Middle frontal gyrus (tissue), 1 donor: Measurements from ENCODE around the gene EPHA4.

Experiments used
- DNase-seq: peaks from one replicate; pipeline ENCODE4 v3.0.0-alpha.2; 2015; ENCODE audit warnings: low spot score; ENCODE audit errors: extremely low spot score

Gene EPHA4

DNA sequence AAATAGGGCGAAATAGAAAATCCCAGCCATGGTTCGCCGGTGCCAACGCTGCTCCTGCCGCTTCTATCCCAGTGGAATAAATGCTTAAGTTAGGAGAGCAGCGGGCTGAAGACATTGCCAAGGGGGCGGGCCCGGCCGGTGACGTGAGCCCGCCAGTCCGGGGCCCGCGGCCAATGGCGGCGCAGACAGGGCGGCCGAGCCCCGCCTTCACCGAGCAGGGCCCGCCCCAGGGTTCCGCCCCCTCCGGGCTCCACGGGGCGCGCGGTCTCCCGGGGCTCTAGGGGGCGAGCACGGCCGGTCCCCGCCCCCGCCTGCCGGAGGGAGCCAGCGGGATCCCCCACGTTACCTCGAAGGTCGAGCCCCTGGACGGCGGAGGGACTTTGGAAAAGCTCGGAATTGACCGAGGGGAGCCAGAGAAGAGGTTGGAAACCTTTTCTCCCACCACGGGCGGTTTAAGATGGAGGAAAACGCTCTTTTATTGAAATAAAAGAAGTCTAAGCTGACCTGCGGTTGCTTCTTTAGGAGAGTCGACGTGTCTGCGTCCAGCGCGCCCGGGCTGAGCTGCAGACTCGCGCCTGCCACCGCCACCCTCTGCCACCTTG is at the start of gene EPHA4:
Gene EPHA4, minus strand, starts transcription at position 86 of the 602 bp plus-strand sequence. Its CDS starts 56 bp downstream, at position 30.
- peak; percentile 87 for DNase-seq

GRCh38 chr2:221618007-221618406 is 45.9 kb upstream of the EPHA4 start:
- no peak for DNase-seq

- no peak for DNase-seq
Measured at GRCh38 chr2:221616561-221616960, 44.5 kb upstream of the EPHA4 start.

DNA sequence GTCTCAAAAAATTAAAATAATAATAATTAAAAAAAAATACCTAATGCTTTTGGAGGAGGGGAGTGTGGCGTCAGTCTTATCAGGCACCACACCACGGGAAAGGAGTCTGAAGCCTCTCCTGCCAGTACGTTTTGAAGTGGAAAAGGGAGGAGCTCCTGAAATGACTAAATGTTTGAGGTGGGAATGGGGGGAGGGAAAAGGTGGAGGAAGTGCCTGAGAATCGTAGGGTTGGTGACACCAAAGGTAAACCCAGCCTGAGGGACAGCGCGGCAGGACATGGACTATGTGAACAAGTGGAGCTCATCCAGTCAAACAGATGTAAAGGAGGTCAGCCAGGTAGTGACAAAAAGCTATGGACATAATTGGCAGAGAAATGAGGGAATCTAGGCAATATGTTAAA is 42.2 kb upstream of the EPHA4 start:
- DNase-seq: no peak

DNA sequence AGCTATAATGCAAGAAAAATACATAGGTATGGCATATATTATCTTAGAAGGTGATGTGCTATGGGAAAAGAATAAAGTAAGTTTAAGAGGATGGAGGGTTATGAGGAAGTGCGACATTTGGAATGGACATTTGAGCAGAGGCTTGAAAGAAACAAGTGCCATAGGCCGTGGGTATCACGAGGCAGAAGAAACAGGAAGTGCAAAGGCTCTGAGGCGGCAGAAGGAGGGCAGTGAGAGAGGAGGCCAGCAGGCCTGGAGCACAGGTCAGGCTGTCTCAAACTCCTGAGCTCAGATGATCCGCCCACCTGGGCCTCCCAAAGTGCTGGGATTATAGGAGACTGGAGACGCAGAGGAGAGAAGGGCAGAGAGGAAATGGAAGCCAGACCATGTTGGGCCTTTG is 40.7 kb upstream of the EPHA4 start:
- DNase-seq: no peak

DNA sequence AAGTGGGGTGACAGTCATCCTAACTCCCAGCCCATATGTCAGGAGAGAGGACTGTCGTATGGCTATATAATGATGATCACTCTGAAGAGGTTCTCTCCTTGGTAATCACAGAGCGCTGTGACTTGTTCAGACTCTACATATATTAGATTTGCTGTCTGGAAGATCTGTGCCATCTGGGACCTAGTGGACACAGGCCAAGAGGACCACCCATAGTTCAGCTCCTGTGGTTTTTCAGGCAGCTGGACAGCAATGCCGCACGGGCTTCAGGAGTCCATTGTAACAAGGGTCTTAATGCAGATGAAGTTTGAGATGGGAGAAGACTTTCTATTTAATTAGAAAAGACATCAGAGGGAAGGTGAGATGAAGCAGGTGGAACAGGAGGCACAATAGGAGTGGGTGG is 40.1 kb upstream of the EPHA4 start:
- DNase-seq: no peak

GRCh38 chr2:221610675-221611074 is 38.6 kb upstream of the EPHA4 start:
- DNase-seq: no peak

GRCh38 chr2:221610255-221610654 is 38.2 kb upstream of the EPHA4 start:
- no peak for DNase-seq

DNA sequence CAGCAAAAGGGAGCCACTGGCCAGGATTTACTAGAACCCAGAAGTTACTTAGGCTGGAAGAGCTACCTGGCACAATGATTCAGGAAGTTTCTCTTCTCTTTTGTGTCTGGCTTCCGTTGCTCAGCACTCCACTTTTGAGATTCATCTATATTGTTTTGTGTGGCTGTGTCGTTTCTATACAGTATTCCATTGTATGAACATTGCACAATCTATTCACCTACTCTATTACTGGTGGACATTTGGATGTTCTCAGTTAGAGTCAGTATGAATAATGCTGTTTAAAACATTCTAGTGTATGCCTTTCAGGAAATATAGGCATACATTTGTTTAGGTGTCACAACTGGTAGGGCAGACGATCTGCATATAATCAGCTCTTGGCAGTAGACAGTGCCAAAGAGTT is 36.3 kb upstream of the EPHA4 start:
- DNase-seq: no peak

- DNase-seq: no peak
Measured at GRCh38 chr2:221606424-221606823, 34.3 kb upstream of the EPHA4 start.

DNA sequence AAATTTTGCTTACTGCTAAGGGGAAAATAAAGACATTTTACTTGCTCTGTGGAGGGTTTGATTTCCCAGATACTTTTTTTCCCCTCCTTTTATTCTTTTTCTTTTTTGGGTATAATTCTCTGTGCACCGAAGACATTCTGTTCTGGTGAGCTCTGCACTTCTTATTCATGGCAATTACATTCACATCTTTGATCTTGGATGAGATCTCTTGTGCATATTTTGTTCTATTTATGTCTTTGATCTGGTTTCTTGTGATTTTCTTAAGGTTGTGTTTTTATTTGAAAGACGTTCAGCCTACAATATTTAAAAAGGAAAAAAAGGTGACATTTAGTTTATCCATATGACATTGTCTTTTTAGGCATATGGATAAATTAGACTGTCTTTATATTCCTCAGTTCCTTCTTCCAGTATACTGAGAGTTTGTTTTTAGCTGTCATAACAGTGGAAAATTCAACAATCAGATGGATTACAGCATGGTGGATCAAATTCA is 33.7 kb upstream of the EPHA4 start:
- DNase-seq: no peak

GRCh38 chr2:221602938-221603337 is 30.8 kb upstream of the EPHA4 start:
- peak; percentile 58 for DNase-seq

- DNase-seq: no peak
Measured at GRCh38 chr2:221601376-221601775, 29.3 kb upstream of the EPHA4 start.

- DNase-seq: no peak
Measured at GRCh38 chr2:221600388-221600787, 28.3 kb upstream of the EPHA4 start.

GRCh38 chr2:221596192-221596591 is 24.1 kb upstream of the EPHA4 start:
- DNase-seq: no peak

- DNase-seq: no peak
Measured at GRCh38 chr2:221590861-221591365, 18.8 kb upstream of the EPHA4 start.

DNA sequence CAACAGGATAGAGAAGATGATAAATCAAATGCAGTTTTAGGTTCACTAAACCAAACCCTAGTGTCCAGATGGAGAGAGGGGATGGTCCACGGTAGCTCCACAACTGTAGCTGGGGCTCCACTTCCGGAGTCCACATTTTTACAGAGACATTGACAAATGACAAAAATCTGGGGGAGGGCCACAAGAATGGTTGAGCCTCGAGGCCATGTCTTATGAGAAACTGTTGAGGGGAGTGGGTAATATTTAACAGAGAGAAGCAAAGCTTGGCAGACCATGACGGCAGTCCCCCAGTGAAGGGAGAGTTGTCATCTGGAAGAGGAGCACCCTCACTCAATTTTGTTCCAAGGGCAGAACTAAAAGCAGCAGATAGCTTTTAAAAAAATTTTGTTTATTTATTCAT is 17.6 kb upstream of the EPHA4 start:
- DNase-seq: no peak

GRCh38 chr2:221588306-221588985 is 16.3 kb upstream of the EPHA4 start:
- DNase-seq: no peak

GRCh38 chr2:221581986-221582385 is 9.9 kb upstream of the EPHA4 start:
- no peak for DNase-seq

GRCh38 chr2:221574231-221574570 is 2.1 kb upstream of the EPHA4 start:
- DNase-seq: no peak

GRCh38 chr2:221573430-221574230 is 1.5 kb upstream of the EPHA4 start:
- peak; percentile 79 for DNase-seq

- no peak for DNase-seq
Measured at GRCh38 chr2:221572821-221573429, 821 bp upstream of the EPHA4 start.
